HG02981 (cell line): ENCODE results near the gene ROBO1.

Source experiments
- ATAC-seq: cut with Tn5 transposase; IDR thresholded peaks from one replicate; pipeline ENCODE4 v1.9.1; 2021; ENCODE audit warnings: mild to moderate bottlenecking, moderate library complexity; ENCODE audit not compliant: unreplicated experiment

The ROBO1 gene

DNA sequence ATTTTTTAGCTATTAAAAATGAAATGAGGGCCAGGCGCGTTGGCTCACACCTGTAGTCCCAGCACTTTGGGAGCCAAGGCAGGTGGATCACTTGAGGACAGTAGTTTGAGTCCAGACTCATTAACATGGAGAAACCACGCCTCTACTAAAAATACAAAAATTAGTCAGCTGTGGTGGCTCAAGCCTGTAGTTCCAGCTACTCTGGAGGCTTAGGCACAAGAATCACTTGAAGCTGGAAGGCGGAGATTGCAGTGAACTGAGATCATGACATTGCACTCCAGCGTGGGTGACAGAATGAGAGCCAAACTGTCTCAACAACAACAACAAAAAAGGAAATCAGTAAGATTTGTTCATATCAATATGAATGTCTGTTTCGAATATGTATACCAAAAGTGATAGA, 517.1 kb downstream of the ROBO1 start:
- no peak for ATAC-seq

- no peak for ATAC-seq
Observed at GRCh38 chr3:79249701-79250100, 518.1 kb downstream of the ROBO1 start.

DNA sequence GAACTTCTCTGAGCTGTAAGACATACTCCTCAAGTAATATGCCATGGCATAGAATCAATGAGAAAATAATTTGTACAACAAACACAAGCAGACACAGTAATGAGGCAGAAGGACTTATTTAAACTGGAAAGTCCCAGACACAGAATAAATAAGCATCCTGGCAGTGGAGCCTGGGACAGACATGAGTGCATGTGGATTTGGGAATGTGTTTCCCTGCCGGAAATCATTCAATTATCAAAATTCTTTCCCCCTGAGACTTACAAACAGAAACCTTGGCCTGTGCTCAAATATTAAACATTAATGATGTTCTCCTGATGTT, 520.1 kb downstream of the ROBO1 start:
- ATAC-seq = no peak

GRCh38 chr3:79246875-79247724, 520.7 kb downstream of the ROBO1 start:
- no peak for ATAC-seq

GRCh38 chr3:79245284-79246138, 522.3 kb downstream of the ROBO1 start:
- no peak for ATAC-seq

DNA sequence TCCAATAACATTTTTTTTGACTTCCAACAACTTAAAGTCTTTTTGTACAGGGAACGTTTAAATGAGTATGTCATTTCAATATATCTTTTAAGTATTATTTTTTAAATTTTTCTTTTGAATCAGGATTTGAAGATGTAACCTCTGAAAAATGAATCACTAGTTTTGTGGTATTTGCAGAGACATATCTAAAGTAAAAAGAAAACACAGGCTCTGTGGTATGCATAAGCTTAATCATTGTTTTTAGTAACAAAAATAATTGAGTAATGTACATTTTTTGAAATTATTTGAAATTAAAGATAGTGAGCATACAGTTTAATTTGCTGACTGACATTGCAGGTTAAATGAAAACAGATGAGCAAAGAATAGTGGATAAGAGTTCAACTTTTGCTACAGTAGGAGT, 531.3 kb downstream of the ROBO1 start:
- no peak for ATAC-seq

- ATAC-seq = no peak
Observed at GRCh38 chr3:79233431-79234060, 534.3 kb downstream of the ROBO1 start.

GRCh38 chr3:79230266-79230665, 537.5 kb downstream of the ROBO1 start:
- no peak for ATAC-seq

GRCh38 chr3:79217096-79217495, 550.7 kb downstream of the ROBO1 start:
- no peak for ATAC-seq

DNA sequence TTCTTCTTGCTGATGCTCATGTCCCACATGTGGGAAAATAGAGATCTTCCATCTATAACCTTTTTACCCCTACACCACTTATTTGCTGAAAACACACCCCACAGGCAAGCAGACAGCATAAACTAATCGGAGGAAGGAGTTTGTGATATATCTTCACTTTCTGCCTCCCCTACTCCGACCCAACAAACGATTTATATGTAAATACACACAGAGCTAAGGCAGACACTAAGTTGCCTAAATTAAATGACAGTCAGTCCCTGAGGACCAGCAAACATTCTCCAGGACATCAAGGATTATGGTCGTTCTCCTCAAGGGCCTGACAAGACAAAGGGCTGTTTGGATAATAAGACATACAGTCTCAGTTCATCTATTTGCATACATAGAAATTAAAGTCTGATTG, 552.5 kb downstream of the ROBO1 start:
- no peak for ATAC-seq

DNA sequence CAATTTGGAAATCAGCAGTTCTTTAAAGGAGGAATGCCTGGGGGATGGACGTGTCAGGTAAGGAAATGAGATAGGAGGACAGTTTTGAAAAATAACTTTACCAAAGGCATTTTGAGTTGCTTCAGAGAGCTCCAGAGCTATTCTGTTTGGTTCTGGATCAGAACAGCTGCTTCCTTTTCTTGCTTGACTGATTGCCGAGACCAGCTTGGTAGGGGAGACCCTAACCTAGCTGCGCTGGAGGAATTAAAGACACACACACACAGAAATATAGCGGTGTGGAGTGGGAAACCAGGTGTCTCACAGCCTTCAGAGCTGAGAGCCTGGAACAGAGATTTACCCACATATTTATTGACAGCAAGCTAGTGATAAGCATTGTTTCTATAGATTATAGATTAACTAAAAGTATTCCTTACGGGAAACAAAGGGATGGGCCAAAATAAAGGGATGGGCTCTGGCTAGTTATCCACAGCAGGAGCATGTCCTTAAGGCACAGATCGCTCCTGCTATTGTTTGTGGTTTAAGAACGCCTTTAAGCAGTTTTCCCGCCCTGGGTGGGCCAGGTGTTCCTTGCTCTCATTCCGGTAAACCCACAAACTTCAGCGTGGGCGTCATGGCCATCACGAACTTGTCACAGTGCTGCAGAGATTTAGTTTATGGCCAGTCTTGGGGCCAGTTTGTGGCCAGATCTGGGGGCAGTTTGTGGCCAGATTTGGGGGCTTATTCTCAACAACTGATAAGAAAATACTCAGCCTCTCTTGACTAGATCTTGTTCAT, 556.0 kb downstream of the ROBO1 start:
- no peak for ATAC-seq

GRCh38 chr3:79204351-79204750, 563.4 kb downstream of the ROBO1 start:
- no peak for ATAC-seq

GRCh38 chr3:79203144-79203519, 564.7 kb downstream of the ROBO1 start:
- ATAC-seq = no peak

DNA sequence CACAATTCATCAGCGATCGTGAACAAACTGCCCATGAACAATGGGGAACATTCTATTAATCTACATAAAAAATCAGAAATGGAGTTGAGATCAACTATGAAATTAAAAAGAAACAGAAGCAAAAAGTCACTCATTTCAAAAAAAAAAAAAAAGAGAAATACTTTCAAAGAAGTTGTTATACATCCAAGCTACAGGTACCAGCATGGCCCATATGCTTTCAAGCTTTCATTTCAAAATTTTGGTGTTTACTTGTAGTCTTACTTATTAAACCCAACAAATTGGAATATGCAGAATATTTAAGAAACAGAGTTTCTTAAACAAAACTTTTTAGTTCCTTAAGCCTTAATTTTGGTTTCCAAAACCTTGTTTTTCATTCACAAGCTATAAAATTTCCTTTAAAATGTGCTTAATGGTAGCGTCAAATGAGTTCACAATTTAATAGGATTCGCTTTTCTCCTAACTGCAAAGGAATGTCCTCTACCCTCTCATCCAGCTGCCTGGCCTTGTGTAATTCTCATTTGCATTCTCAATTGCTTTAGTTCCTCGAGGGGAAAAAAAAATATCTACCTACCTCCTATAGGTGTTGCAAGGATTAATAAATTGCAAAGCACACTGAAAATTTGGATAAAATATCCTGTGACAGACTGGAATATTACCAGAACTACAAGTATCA, 565.2 kb downstream of the ROBO1 start:
- ATAC-seq = no peak

DNA sequence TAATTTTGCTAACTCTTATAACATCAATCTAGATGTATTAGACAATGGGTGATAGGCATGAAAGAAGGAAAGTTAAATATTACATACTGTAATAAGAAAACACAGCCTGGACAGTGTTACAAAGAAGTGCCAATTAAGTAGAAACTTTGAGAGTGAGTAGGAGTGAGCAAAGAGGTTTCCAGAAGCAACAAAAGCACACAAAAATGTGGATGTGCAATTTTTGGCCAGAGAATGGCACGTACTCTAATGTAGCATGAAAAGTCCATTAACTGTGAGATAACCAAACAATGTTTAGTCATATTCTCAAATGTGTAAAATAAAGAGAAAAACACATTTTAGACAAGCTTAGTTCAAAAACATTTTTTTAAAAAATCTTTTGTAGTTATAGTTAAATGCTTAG, 567.3 kb downstream of the ROBO1 start:
- no peak for ATAC-seq

GRCh38 chr3:79199966-79200365, 567.8 kb downstream of the ROBO1 start:
- no peak for ATAC-seq

DNA sequence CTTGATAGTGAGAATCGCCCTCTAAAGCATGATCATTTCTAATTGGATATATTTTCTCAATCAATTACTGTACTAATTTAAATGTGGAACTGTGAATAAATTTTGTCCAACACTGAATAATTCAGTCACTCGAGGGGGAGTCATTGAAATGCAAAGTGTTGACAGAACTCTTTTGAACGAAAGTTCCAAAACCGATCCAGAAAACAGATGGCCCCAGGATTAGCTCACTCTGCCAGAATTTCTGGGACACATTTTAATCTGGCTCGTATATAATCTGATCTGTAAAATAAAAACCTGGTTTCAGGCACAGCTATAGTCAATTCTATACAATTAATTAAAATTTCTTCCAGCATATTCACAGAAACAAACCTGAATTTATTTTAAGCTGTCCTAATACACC, 580.4 kb downstream of the ROBO1 start:
- no peak for ATAC-seq

- ATAC-seq = no peak
Observed at GRCh38 chr3:79184251-79184650, 583.5 kb downstream of the ROBO1 start.

DNA sequence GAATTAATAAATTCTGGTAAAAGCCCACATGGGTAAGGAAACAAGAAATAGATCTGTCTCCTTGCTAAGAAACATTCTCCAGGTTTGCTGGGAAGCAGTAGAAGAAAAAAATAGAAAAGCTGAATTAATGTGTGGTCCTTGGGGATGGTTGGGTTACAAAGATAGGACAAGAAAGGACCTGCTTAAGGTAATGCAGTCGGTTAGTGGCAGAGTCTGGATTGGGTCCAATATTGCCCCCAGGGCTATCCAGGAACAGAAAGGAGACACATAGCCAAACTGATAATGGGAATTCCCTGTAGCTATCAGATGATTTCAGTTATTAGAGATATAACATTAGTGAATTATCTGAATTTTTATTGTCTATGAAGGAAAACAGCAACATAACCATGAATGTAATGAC, 584.3 kb downstream of the ROBO1 start:
- ATAC-seq = no peak

DNA sequence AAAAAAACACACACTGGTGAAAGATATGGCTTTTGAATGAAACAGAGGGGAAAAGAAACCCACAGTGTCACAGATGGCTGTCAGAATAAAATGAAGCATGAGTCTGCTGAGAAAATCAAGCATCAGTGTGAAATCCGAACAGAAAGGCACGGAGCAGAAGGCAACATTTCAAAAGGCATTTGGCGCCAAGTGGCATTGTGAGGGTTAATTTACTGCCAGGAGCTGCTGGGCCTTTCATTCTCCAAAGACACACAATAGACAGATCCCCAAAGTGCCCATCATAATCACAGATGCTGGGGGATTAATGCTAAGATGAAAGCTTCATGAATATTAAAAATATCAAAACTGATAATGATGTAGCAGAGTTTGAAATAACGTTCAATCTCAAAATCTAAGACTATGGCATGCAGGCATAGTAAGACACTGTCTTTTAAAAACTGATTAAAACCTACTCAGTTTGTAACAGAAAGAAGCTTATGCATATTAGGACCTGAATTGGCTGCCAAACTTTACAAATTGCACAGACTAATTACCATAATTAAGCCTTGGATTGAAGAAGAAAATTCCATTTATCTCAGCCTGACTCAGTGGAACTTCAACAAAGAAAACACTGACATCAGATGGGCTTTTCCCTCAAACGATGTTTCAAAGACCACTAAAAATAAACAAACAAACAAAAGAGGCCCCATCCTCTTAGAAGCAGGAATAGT, 589.2 kb downstream of the ROBO1 start:
- no peak for ATAC-seq
